ENCODE measurements around the gene KRTCAP3.
A peak's percentile ranks its signal among the peaks of the same experiment; 100 is the strongest.
"Not testable (repeated sequence)": the region's sequence is repeated elsewhere in the genome, so short reads cannot be mapped to it uniquely, and the experiment has no call there.

Gene KRTCAP3, protein sequence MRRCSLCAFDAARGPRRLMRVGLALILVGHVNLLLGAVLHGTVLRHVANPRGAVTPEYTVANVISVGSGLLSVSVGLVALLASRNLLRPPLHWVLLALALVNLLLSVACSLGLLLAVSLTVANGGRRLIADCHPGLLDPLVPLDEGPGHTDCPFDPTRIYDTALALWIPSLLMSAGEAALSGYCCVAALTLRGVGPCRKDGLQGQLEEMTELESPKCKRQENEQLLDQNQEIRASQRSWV

DNA sequence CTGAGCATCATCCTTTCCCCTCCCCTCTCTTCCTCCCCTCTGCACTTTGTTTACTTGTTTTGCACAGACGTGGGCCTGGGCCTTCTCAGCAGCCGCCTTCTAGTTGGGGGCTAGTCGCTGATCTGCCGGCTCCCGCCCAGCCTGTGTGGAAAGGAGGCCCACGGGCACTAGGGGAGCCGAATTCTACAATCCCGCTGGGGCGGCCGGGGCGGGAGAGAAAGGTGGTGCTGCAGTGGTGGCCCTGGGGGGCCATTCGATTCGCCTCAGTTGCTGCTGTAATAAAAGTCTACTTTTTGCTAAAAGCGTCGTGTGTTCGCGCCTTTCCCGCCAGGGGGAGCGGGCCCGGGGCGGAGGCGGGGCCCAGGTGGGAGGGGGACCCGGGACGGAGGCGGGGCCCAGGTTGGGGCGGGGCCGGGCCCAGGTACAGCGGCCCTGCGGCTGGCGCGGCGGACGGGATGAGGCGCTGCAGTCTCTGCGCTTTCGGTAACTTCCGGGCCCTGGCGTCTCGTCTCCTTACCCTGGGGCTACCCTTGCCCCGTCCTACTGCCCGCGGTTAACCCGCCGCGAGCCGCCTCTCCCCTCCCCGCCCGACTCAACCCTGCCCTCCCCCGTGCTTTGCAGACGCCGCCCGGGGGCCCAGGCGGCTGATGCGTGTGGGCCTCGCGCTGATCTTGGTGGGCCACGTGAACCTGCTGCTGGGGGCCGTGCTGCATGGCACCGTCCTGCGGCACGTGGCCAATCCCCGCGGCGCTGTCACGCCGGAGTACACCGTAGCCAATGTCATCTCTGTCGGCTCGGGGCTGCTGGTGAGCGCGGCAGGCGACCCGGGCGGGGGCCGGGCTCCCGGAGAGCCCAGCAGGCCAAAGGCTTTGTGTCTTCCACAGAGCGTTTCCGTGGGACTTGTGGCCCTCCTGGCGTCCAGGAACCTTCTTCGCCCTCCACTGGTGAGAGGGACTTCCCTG is at the start of gene KRTCAP3:
Gene KRTCAP3, plus strand, starts transcription at position 424 of the 962 bp plus-strand sequence. Its CDS starts 32 bp downstream, at position 456.
- DNase-seq (ENCODE audit: low spot score) = no peak

DNA sequence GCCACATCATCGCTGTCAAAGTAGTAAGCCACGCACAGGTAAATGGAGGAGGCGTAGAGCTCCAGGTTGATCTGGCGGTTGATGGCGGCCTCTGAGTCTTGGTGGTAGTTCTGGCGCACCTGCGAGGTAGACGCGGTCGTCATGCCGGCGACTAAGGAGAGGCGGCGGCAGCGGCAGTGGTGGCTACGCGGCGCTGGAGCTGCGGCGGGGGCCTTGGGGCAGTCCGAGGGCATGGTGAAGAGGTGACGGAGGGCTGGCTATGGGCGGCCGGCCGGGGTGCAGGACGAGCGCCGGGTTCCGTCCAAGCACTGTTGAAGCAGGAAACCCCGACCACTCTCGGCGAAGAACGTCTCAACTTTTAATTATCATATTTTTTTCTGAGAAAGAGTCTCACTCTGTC is 49.0 kb upstream of the KRTCAP3 start:
- no peak for DNase-seq (ENCODE audit: low spot score)

DNA sequence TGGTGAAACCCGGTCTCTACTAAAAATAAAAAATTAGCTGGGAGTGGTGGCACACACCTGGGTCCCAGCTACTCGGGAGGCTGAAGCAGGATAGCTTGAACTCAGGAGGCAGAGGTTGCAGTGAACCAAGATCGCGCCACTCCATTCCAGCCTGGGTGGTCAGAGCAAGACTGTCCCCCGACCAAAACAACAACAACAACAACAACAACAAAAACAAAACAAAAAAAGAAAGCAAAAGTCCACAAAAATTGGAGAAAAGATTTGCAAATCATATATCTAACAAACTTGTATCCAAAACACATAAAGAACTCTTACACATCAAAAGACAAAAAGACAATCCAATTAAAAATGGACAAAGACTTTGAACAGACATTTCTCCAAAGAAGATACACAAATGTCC is 43.2 kb upstream of the KRTCAP3 start:
- DNase-seq (ENCODE audit: low spot score) = no peak

DNA sequence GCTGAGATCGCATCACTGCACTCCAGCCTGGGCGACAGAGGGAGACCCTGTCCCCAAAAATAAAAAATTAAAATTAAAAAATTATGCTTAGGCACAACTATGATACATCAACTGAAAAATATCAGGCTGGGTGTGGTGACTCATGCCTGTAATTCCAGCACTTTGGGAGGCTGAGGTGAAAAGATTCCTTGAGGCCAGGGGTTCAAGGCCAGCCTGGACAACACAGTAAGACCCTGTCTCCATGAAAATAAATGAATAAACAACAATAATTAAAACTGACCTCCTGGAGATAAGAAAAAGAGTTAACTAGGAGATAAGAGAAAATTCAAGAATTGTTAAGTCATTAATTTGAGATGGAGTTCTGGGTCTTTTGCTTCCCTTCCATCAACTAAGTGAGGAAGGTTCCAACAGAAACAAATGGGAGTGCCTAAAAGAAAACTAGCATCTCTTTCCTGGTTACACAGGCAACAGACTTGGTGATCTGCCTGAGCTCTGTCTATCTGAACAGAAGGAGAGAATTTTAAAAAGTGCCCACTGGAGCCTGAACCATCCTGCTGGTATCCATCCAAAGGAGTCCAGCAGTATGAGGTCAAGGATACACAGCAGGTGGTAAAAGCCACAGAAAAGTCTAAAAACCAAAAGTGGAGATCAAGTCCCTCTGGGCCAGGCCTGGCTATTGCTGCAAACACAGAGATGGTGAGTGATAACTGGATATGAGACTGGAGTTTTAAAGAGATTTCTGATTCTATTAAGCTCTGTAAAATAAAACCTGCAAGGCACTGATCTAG is 41.6 kb upstream of the KRTCAP3 start:
- DNase-seq (ENCODE audit: low spot score) = no peak

DNA sequence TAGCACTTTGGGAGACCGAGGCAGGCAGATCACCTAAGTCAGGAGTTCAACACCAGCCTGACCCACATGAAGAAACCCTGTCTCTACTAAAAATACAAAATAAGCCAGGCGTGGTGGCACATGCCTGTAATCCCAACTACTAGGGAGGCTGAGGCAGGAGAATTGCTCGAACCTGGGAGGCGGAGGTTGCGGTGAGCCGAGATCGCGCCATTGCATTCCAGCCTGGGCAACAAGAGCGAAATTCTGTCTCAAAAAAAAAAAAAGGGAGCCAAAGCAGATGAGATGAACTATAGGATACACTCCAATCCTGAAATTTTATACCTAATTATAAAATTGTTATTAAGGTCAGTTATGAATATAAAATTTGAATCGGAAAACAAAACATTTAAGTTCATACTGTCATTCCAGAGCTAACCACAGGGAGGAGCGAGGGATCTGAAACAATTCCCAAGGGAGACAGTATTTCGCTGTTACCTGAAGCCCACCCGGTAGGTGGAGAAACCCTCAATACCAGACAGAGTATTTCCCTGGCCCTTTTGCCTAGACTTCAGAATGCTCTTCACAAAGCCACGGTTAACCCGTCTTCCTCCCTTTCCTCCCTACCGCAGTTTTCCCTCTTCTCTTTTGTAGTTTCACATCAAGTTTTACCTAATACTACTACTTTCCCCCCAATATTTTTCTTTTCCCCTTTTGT is 34.2 kb upstream of the KRTCAP3 start:
- peak; percentile 20 for DNase-seq (ENCODE audit: low spot score)

DNA sequence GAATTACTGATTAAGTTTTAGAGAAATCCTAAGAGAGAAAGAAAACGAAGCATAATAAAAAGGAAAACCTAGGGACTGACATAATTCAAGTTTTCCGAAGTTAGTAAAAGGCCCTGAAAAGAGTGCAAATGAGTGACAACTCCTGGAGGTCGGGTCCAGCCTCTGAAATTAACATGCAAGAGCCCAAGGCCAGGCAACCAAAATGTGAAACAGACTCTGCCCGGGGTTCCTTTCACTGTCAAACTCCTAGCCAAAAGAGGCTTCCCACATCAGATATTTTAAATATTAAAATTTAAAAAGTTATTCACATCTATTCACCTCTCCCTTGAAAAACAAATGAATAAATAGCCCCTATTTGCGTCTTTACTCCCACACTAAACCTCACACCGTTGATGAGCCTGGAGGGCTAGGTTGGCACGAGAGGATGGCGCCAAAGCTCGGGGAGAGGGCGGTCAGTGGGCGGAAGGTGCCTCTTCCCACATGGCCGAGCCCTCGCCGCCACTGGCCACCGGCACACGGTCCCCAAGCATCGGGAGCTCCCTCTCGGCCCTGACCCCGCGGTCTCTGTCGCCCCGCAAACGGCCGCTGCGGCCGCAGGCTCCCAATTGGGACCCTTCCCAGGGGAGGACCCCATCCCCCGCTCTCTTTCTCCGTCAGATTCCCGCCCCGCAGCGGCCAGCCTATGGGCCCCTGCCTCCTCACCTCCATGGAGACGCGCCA is 33.4 kb upstream of the KRTCAP3 start:
- no peak for DNase-seq (ENCODE audit: low spot score)

DNA sequence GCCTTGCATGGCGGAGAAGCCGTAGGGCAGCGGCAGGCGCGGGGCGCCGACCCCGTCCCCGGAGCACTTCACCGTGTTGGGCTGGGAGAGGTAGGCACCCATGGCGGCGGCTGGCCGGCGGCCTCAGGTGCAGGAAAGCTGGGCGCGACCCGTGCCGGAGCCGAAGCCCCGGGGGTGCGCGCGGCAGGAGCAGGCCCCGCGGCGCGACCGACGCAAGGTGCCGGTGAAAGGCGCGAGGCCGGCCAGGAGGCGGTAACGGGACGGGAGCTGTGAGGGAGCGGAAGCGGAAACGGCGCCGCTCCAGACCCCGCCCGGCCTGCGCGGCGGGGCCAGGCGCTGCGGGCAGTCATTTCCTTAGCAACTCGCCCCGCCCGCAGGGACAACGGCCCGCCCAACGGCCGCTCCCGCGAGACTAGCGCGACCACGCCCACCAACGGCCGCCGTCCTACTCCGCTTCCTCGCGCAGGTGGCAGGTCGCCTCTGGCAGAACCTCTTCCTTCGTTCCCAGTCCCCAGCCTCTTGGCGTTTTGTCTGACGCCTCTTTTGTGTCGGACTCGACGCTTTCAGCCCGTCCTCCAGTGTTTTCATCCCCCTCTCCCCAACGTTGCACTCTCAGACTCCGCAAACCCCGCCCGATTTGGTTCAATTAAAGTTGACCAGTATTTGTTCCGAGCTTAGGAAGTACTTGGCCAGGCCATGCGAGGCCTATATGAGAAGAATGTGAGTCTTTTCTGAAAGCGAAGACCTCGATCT is 32.7 kb upstream of the KRTCAP3 start, which contains the start of gene PPM1G:
Gene PPM1G, minus strand, starts transcription at position 271 of the 753 bp plus-strand sequence. Its CDS starts 169 bp downstream, at position 102.
- peak; percentile 91 for DNase-seq (ENCODE audit: low spot score)

DNA sequence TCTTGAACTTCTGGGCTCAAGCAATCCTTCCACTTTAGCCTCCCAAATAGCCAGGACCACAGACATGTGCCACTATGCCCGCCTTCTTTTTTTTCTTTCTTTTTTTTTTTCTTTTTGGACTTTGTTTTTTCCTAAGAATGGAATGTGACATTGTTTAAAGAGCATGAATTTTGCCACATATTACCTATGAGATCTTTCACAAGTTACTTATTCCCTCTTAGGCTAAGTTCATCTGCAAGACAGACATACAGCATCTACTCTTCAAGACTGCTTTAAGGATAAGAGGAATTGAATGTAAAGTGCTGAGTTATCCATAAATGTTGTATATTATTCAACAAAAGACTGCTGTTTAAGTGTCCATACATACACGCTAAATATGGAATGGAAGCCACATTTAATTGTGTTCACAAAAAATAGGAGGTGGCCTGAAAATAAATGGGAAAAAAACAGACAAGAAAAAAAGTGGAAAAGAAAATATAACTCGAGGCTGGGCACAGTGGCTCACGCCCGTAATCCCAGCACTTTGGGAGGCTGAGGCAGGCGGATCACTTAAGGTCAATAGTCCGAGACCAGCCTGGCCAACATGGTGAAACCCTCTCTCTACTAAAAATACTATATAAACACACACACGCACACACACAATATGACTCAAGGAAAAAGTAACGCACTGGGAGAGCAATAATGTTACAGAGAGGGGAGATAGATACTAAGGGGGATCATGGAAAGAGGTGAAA is 29.6 kb upstream of the KRTCAP3 start:
- no peak for DNase-seq (ENCODE audit: low spot score)

DNA sequence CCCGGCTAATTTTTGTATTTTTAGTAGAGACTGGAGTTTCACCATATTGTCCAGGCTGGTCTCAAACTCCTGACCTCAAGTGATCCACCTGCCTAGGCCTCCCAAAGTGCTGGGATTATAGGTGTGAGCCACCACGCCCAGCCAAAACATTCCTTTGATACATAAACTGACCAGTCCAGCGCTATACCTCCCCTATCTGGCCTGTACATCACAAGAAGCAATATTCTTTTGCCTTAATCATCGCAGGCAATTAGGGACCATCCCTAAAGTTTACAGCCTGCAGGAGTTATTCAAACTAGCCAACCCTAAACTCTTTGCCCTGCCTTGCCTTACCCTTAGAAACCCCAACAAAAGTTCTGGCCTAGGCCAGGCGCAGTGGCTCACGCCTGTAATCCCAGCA is 26.0 kb upstream of the KRTCAP3 start:
- no peak for DNase-seq (ENCODE audit: low spot score)

DNA sequence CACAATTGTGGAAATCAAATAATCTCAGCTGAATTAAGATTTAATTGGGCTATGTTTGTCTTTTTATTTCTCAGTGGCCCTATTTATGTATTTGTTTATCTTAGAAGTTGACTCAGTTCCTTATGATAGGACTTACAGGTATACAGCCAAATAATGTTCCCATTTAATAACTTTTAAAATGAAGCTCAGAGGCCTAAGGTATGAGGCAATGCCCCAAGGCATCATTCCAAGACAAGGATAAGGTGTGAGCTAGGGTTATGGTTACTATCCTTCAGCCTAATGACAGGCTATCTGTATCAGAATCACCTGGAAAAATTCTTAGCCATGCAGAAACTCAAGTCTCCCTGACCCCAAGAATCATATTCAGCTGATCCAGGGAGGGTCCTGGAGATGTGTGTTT is 21.2 kb upstream of the KRTCAP3 start:
- no peak for DNase-seq (ENCODE audit: low spot score)

DNA sequence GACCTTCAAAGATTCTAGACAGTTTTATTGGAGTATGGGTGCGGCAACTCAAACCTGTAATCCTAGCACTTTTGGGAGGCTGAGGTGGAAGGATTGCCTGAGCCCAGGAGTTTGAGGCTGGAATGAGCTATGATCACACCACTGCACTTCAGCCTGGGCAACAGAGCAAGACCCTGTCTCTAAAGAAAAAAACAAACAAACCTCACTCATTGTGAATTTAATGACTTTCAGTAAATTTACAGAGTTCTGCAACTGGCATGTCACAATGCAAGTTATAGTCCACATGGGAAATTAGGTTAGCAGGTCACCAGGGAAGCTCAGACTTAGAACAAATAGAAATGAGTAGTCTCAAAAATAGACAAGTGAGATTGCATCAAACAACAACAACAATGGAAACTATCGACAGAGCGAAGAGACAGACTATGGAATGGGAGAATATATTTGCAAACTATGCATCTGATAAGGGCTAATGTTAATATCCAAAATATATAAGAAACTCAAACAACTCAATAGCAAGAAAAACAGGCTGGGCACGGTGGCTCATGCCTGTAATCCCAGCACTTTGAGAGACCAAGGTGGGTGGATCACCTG is 20.4 kb upstream of the KRTCAP3 start:
- no peak for DNase-seq (ENCODE audit: low spot score)

DNA sequence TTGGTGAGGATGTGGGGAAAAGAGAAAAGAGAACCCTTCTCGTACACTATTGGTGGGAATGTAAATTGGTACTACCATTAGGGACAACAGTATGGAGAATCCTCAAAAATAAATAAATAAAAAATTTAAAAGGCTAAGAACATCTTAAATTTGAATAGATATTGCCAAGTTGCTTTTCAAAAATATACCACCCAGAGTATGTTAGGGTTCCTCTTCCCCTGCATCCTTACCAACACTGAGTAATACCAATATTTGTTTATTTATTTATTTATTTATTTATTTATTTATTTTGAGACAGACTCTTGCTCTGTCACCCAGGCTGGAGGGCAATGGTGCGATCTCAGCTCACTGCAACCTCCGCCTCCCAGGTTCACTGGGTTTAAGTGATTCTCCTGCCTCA is 19.2 kb upstream of the KRTCAP3 start:
- no peak for DNase-seq (ENCODE audit: low spot score)

DNA sequence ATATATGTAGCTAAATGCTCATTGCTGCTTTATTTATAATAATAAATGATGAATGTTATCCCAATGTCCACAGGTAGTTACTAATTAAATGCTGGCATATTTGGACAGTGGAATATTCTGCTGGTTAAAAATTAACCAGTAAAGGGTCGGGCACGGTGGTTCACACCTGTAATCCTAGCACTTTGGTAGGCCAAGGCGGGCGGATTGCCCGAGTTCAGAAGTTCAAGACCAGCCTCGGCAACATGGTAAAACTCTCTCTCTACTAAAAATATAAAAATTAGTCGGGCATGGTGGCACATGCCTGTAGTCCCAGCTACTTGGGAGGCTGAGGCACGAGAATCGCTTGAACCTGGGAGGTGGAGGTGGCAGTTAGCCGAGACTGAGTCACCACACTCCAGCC is 17.1 kb upstream of the KRTCAP3 start:
- not testable (repeated sequence) for DNase-seq (ENCODE audit: low spot score)

DNA sequence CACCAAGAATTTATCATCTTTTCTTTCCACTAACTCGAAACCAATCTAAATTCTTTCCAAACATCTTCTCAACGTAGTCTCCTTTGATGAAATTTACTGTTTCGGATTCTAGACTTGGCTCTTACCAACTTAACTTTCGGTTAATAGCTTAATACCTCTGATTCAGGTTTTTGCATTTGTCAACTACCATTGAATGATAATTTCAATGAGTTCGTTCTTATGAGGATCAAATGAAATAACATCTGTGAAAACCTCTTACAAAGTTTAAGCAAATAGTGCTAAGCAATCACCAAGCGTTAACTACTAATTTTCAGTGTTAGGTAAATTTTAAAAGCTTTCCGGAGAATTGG is 14.3 kb upstream of the KRTCAP3 start:
- peak; percentile 38 for DNase-seq (ENCODE audit: low spot score)

DNA sequence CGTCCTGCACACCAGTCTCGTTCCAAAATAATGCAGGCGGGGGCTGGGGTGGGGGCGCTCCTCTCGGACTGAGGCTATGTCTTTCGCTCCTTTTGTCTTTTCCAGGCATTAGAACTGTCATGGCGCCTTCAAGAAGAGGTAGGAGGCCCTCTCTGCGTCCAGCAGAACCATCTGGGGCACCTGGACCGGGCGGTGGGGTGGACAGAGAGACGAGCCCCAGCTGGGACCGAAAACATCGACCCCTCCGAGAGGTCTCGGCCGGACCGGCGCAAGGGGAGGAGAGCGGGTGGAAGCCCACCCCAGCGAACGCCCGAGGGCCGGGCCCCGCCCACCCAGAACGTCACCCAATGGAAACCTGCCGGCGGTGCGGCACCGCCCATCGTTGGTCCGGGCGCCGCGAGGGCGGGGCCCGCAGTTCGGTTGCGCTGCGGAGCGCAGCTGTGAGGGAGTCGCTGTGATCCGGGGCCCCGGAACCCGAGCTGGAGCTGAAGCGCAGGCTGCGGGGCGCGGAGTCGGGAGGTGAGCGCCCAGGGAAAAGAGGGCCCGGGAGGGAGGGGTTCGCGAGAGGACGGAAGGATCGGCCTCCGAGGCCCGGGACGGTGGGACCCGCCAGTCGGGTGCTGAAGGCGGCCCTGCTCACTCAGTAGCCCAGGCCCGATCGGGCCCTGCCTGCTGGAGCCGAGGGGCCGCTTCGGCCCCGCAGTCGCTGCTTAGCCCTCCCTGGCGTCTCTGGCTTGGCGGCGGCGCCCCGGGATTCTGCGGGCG is 13.8 kb upstream of the KRTCAP3 start, which contains the start of gene NRBP1:
Gene NRBP1, plus strand, starts transcription at position 419 of the 765 bp plus-strand sequence. CDS start 4,643 bp downstream, outside the sequence.
- DNase-seq (ENCODE audit: low spot score) = peak; percentile 93

DNA sequence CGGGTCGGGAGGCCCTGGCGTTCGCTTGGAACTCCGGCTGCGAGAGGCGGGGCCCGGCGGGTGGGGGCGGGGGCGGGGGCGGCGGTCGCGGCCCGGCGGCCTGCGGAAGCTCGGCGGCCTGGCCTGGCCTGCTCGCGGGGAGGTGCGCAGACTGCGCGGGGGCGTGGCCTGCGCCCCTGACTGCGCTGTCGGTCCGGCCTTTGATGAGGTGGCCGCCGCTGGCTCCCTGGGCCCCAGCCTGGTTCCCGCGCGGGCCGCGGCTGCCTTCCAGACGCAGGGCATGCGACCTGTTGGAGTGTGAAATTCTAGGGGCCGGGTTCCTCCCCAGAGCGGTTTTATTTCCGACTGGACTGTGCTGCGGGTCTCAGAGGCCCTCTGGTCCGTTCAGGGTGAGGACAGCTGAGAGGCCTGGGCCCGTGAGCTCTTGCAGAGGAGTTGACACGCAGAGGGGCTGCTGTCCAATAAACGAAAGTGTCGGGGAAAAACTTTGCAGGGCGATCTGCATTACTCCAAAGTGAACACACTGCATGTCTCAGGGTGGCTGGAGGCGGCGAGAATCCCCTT is 13.1 kb upstream of the KRTCAP3 start:
- DNase-seq (ENCODE audit: low spot score) = peak; percentile 48

DNA sequence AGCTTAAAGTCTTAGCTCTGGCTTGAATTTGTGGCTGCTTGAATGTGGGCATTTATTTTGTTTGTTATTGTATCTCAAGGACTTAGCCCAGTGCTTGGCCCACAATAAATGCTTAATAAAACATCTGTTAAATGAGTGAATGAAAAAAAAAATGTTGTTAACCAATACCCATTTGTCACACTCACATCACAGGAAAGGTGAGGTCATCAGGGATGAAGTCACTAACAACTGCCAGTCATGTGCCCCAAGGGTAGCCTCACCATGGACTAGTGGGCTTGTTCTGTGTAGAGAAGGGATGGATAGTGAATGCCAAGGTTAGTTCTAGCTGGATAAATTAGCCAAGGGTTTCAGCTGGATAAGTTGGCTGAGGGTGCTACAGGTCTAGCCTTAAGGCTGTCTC is 10.8 kb upstream of the KRTCAP3 start:
- DNase-seq (ENCODE audit: low spot score) = no peak

DNA sequence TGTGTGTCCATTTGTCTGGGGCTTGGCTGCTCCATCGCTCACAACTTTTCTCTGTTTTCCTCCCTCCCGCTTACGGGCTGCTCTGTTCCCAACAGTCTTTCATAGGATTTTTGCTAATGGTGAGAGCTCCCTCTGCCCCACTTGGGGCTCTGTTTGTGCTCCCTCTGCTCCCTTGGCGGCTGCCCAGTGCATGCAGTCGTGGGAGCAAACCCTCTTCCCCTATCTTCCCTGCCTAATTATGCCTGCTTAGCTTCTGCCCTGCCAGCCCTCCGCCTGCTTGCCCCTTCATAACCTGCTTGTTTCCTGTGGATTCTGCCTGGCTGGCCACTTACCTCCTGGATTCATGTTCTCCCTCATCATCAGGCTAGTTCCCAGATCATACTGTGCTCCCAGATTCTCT is 6.6 kb upstream of the KRTCAP3 start:
- no peak for DNase-seq (ENCODE audit: low spot score)
